Pulmonary artery endothelial cell (primary cell): Measurements from ENCODE around the gene PAX5. TPM values are rescaled to one million over a fixed set of nuclear protein-coding genes. Genes with fewer than 3 reads are reported as not detected.

Source experiments
- DNase-seq: peaks from one replicate; pipeline ENCODE4 v3.0.0-alpha.2; 2011; ENCODE audit warnings: low read depth, low spot score
- total RNA-seq: library from RNA; depleted of rRNA; stranded (reverse); fragments of >200 nt; gene quantifications from 2 replicates; pipeline ENCODE4 v1.2.3, GENCODE V29; 2014

PAX5 gene
- total RNA-seq, 1 donor from 2014 or later = not detected

GRCh38 chr9:36815566-36816348, 218.3 kb downstream of the PAX5 start:
- no peak for DNase-seq

GRCh38 chr9:36815023-36815422, 219.0 kb downstream of the PAX5 start:
- no peak for DNase-seq

DNA sequence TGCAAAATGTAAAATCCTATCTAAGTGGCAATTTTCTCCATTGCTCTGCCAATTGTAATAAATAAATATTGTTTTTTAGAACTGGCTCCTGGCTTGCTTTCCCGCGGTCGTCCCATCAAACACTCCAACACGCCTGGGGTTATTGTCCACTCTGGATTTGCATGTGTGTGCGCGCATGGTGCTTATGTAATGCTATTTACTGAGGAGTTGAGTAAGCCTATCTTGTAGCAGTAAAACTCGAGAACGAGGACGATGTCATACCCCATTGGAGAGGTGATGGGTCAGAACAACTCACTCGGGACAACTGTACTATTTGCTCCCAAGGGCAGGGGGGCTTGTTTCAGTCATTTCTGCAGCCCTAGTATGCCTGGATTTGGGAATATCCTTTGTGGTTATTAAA, 220.9 kb downstream of the PAX5 start:
- DNase-seq = no peak

DNA sequence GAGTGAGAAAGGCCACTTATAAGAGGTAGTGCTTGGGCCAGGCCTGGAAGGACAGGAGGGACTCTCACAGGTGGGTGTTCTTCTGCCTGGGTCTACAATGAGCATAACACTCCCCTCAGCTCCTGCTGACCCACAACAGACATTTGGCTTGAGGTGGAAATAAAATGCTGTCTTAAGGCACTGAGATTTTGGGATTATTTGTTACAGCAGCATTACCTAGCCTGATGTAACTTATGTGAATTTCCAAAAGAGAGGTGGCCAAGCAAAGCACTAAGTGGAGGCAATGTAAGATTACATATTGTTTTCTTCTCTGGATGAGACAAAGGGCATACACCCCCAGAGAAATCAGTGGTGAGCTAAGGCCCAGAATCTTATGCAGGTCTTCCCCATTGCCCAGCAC, 221.5 kb downstream of the PAX5 start:
- no peak for DNase-seq

DNA sequence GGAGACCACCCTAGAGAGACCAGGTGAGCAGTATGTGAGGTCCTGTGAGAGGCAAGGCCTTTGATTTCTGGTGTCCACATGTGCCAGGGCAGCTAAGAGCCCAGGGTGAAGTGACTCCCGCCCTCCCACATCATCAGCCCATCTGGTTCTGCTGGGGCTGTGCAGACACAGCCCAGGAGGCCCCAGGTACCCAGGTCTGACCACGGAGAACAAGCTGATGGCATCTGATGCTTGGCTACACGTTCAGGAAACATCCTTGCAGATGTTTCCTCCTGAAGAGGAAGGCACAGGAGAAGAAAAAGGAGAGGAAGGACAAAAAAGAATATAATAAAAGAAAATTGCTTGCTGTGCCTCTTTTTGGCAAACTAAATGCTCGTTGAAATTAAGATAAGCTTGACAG, 225.8 kb downstream of the PAX5 start:
- no peak for DNase-seq

DNA sequence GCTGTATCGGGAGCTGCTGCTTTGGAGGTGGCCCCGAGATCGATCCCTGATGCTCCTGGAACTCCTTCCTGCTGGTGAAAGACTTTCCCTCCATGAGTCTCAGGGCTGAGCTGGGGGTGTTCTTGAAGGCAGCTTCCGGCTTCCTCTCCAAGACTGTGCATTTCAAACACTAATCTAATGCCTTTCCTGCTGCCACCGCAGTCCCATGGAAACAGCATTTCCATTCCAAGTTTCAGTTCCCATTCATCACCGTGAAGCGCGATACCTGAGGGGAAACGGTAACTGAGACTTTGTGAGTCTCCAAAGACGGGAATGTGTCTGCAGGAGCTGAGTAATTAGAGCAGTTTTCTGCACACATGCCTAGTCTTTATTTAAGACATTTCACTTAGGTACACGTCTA, 230.1 kb downstream of the PAX5 start:
- DNase-seq = no peak

DNA sequence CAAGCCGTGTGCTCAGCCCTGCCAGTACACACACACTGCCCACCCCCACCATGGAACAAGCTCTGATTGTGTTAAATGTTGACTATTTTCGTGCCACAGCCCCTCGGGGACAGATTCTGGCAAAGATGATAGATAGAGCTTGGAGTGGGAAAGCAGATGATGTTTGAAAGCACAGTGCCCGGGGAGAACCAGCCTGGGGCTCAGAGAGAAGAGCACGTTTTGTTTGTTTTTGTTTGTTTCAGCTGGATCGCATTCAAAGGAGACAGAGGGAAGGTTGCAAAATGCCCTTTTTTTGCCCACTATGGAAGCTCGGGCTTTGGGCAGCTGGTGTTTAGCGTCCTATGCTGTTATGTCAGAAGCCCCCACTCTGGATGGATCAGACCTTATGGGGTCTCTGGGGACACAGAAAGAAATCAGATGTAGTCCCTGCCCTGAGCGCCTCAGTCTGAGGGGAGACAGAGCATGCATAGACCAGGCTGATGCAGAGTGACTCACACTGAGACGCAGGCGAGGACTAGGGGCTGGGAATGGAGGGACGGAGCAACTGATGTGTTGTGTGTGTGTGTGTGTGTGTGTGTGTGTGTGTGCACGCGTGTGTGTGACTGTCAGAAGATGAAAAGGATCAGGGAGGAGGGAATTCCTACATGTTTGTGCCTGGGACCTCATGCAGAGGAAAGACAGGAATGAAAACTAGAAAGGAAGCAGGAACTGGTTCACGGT, 231.7 kb downstream of the PAX5 start:
- DNase-seq = no peak

DNA sequence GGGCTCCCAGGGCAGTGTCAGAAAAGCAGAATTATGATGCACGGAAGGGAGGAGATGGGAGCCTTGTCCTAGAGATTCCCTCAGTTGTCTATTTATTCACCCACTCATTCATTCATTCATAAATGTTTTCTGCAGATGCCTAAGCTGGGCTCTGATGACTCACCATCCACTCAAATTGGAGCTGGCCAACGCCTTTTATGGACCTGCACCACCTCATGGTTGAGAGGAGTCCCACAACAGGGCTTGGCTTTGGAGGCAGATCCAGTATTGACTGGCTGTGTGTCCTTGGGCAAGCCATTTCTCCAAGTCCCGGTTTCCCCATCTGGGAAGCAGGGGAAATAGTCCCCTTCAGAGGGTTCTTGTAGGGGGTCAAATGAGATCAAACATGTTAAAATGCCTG, 233.6 kb downstream of the PAX5 start:
- DNase-seq = no peak

- no peak for DNase-seq
Measured at GRCh38 chr9:36798350-36799065, 235.6 kb downstream of the PAX5 start.

- no peak for DNase-seq
Measured at GRCh38 chr9:36797471-36798220, 236.4 kb downstream of the PAX5 start.

- DNase-seq = no peak
Measured at GRCh38 chr9:36796671-36797419, 237.2 kb downstream of the PAX5 start.

GRCh38 chr9:36794461-36794860, 239.6 kb downstream of the PAX5 start:
- DNase-seq = no peak

DNA sequence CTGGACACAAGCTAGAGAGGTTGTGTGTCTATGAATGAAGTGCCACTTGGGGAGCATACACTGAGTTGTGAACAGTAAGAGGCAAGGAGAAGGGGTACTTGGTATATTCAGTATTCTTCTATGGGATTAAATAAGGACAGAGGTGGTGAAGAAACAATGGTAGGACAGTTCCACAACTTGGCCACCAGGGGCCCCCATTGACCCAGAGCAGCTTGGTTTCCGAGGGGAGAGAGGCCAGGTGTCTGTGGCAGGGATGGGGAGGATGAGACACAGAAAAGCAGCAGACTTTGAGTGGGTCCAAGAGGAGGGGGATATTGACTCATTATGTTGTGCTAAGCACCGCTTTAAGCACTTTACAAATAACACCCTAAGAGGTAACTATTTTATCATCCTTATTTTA, 240.8 kb downstream of the PAX5 start:
- no peak for DNase-seq

GRCh38 chr9:36791222-36791950, 242.7 kb downstream of the PAX5 start:
- DNase-seq = no peak

- DNase-seq = no peak
Measured at GRCh38 chr9:36789886-36790285, 244.2 kb downstream of the PAX5 start.

- DNase-seq = no peak
Measured at GRCh38 chr9:36788534-36788933, 245.5 kb downstream of the PAX5 start.

- DNase-seq = no peak
Measured at GRCh38 chr9:36787709-36788108, 246.4 kb downstream of the PAX5 start.
